HG02884 (cell line): ENCODE measurements around the gene ST3GAL3.

Experiments used
- ATAC-seq: cut with Tn5 transposase; IDR thresholded peaks from one replicate; pipeline ENCODE4 v1.9.1; 2021; ENCODE audit warnings: mild to moderate bottlenecking, moderate library complexity; ENCODE audit not compliant: unreplicated experiment

The ST3GAL3 gene

GRCh38 chr1:43873851-43874250 is 166.5 kb downstream of the ST3GAL3 start:
- no peak for ATAC-seq

DNA sequence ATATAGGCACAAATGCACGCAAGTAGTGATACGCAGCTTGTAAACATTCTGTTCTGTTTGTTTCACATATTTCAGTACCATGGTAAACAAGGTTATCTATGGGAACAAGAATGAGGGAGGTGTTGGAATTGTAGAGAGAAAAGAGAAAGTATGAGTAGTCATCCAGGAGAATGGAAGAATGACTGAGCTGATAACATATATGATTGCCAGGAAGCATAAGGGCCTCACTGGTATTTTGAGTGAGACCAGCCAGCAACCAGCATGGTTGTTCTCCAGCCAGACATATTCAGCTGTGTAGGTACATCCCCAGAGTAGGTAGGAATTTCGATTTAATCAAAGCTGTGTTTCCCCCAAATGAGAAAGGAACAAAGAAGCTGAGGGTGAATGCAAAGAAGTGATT is 167.4 kb downstream of the ST3GAL3 start:
- ATAC-seq: no peak

GRCh38 chr1:43875331-43875730 is 168.0 kb downstream of the ST3GAL3 start:
- no peak for ATAC-seq

- no peak for ATAC-seq
These were observed 169.8 kb downstream of the ST3GAL3 start for GRCh38 chr1:43877101-43877500.

DNA sequence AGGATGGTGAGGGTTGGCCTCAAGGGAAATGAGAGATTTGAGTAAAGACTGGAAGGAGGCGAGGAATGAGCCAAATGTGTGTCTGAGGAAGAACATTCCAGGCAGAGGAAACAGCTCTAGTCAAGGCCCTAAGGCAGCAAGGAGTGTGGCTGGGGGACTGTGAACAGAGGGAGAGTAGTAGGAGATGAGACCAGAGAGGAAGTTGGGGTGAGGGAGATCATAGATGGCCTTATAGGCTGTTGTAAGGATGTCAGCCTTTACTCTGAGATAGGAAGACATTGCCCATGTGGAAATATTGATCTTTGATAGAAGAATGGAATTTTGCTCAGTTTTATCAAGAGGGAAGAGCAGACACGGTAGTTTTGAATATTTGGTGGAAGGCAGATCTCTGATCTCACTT is 171.1 kb downstream of the ST3GAL3 start:
- ATAC-seq: no peak

DNA sequence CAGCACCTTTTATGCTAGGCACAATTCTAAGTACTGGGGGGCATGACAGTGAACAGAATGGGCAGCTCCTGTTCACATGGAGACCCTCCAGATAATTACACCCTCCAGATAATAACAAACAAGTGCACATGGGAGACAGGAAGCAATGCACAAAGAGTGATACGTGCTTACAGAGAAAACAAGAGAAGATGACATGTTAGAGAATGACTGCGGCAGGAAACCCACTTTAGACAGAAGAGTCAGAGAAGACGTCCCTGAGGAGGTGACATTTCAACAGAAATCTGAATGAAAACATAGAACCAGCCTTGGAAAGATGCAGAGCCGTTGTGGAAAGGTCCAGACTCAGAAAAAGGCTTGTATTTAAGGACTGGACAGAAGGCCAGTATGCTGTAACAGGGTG is 171.5 kb downstream of the ST3GAL3 start:
- ATAC-seq: no peak

GRCh38 chr1:43879414-43879813 is 172.1 kb downstream of the ST3GAL3 start:
- ATAC-seq: no peak

GRCh38 chr1:43879996-43880395 is 172.7 kb downstream of the ST3GAL3 start:
- ATAC-seq: no peak

DNA sequence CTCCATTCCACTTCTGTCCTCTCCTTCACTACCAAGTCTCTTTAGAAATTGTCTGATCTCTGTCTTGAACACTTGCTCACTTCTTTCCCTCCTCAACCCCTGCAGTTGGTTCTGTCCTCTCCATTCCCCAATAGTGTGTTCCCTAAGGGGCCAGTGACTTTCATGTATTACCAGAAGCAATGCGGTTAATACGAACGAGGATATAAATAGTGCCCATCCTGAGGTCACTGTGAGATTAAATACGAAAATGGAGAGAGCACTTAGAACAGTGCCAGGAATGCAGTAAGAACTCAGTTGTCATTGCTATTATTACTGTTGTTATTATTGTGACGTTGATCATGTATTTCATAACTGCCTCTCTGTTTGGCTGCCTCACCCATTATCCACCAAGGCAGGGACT is 173.3 kb downstream of the ST3GAL3 start:
- ATAC-seq: no peak

- ATAC-seq: no peak
These were observed 174.1 kb downstream of the ST3GAL3 start for GRCh38 chr1:43881415-43881814.

- no peak for ATAC-seq
These were observed 175.4 kb downstream of the ST3GAL3 start for GRCh38 chr1:43882763-43883162.

GRCh38 chr1:43883321-43883720 is 176.0 kb downstream of the ST3GAL3 start:
- no peak for ATAC-seq

DNA sequence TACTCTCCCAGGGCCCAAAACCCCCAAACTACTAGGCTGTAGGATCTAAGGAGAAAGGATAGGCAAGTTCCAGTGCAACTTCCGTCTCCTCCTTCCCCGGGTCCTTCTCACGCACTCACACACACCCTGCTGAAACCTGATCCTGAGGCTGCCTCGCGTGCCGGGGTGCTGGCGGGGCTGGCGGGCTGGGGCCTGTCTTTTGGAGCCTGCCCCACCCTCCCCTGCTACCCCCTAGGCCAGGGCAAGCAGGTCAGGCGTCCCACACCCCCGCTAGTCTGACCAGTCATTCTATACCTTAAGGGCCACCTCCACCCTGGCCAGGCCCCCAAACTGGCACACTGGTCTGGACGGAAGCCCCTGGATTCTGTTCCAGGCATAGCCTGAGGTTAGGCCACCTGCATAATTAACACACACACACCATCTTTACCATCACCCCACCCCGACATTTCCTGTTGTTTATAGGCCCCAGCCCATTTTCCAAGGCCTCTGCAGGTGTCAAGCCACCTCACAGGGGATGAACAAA is 178.0 kb downstream of the ST3GAL3 start:
- ATAC-seq: no peak

- ATAC-seq: no peak
These were observed 180.4 kb downstream of the ST3GAL3 start for GRCh38 chr1:43887748-43888147.

DNA sequence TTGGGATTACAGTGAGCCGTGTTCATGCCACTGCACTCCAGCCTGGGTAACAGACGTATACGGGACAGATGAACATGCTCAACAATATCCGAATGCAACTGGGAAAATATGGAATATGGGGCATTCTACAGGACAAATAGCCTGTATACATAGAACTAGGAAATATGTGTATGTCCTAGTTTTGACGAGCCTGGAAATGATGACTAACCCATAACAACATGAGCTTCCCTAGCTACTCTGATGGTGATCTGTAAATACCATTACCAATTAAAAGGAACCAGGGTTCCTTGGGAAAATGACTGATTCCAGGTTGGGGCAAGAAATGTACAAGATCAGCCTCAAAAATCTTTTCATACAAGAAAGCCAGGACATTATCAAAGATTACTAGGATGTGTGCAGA is 183.5 kb downstream of the ST3GAL3 start:
- no peak for ATAC-seq

GRCh38 chr1:43893006-43893405 is 185.7 kb downstream of the ST3GAL3 start:
- ATAC-seq: no peak

- no peak for ATAC-seq
These were observed 191.6 kb downstream of the ST3GAL3 start for GRCh38 chr1:43898981-43899380.

DNA sequence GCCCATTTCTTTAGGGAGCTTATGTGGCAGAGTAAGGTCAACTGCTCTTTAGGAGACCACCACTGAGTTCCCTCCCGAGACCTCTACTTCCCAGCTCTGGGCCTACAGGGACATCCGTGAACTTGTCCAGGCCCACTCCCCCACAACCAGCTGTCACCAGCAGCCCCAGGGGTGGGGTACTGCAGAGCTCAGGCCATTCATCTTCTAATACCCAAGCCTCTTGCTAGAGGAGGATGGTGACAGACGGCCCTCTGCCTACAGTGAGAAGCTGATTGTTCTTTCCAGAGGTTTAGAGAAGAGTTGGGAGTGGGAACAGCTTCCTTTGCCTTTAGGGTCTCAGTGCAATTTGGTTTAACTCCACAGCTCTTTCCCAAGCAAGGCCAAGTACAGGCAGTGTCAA is 193.1 kb downstream of the ST3GAL3 start:
- no peak for ATAC-seq

DNA sequence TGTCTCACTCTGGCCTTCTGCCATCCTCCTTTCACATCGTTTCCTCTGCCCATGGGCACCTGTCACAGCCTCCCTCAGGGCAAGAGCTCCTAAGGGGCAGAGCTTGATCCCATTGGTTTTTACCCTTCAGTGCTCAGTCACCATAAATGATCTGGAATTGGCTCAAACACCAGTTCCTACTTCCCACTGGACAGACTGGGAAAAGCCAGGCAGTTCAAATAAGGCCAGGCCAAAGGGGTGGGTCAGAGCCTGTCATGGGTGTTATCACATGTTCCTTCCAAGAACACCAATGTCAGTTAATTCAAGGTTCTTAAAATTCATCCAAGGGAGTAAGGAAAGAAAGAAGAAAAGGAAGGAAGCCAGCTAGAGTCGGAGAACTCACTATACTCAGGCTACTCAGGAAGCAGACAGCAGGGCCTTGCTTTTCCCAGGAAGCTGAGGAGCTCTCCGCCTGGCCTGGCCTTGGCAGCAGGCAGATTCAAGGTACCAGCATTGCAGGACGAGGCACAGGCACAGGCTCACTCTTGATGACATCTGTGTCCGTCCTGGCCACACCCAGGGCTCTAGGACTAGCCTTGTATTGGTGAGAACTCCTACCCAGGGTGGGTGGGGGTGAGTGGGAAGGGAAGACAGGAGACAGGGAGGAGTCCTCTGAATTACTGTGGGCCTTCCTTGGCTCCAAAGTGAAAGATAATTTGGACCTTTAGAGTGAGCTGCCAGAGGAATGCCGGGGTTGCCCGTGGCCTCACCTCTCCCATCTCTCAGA is 194.0 kb downstream of the ST3GAL3 start:
- no peak for ATAC-seq

GRCh38 chr1:43902058-43902831 is 194.9 kb downstream of the ST3GAL3 start:
- no peak for ATAC-seq

DNA sequence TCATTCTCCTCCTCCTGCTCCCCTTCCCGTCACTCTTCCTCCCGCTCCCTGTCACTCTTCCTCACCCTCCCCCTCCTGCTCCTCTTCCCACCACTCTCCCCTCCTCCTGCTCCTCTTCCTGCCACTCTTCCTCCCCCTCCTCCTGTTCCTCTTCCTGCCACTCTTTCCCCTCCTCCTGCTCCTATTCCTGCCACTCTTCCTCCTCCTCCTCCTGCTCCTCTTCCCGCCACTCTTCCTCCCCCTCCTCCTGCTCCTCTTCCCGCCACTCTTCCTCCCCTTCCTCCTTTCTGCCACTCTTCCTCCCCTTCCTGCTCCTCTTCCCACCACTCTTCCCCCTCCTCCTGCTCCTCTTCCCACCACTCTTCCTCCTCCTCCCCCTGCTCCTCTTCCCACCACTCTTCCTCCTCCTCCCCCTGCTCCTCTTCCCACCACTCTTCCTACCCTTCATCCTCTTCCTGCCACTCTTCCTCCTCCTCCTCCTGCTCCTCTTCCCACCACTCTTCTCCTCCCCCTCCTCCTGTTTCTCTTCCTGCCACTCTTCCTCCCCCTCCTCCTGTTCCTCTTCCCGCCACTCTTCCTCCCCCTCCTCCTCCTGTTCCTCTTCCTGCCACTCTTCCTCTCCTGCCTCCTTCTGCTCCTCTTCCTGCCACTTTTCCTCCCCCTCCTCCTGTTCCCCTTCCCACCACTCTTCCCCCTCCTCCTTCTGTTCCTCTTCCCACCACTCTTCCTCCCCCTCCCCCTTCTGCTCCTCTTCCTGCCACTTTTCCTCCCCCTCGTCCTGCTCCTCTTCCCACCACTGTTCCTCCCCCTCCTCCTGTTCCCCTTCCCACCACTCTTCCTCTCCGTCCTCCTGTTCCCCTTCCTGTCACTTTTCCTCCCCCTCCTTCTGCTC is 197.6 kb downstream of the ST3GAL3 start:
- ATAC-seq: no peak
